Activated T-helper 1 cell treated with anti-CD3 and anti-CD28 coated beads, Interleukin-2, amount 50 U/mL, for 16 hours (primary cell): ENCODE measurements around the gene FGFBP1.
A peak's percentile ranks its signal among the peaks of the same experiment; 100 is the strongest.

Experiments
- DNase-seq, 2 donors: peaks; one replicate each; pipeline ENCODE4 v3.0.0-alpha.2; 2020; ENCODE audit warnings: low read depth in 1 of 2, low spot score in 1 of 2

The FGFBP1 gene

DNA sequence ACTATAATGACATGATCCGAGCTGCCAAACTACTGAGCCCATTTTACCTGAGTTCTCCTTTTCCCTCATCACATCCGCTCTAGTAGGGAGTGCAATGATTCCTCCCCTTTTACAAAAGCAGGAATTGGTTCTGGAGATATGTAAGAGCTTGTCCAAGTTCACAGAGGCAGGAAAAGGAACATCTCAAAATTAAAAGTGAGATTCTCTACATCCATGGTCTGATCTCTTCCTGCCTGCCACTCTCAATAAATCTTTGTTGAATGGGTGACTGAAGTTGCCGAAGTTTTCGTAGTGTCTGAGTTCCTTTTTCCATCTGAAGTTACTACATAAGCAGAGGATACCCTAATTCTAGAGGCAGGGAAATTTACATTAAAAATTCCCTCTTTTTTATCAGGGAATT is at the start of gene FGFBP1:
Gene FGFBP1, minus strand, starts transcription at position 101 of the 400 bp plus-strand sequence. CDS start 2,108 bp downstream, outside the sequence.
- DNase-seq, result no peak

DNA sequence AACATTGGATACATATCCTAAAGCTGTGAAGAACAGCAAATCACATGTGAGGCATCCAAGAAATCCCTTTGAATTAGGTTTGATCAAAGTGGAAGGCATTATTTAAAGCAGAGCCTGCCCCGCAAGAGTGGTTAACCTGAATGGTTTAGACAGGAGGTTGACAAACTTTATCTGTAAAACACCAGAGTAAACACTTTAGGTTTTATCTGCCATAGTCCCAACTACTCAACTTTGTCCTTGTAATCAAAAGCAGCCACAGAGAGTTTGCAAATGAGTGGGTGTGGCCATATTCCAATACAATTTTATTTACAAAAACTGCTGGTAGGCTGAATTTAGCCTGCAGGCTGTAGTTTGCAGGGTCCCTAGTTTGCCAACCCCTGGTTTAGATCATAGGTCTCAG is 49.7 kb upstream of the FGFBP1 start:
- DNase-seq, result no peak

DNA sequence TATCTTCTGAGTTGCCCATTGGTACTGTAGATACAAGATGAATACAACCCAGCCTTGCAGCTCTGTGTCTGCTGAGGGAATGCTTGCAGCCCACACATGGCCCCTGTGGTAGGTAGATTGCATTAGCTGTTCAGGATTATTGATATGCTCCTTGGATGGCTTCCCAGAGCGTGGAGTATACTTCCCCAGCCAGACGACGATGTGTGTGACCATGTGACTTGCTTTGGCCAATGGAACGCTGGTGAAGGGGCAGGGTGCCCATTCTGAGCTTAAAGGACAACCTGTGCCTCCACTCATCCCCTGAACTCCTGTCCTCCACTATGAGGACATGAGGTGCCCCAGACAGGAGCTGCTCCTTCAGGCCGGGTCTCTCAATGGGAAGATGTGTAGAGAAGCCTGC is 48.4 kb upstream of the FGFBP1 start:
- DNase-seq, result no peak

DNA sequence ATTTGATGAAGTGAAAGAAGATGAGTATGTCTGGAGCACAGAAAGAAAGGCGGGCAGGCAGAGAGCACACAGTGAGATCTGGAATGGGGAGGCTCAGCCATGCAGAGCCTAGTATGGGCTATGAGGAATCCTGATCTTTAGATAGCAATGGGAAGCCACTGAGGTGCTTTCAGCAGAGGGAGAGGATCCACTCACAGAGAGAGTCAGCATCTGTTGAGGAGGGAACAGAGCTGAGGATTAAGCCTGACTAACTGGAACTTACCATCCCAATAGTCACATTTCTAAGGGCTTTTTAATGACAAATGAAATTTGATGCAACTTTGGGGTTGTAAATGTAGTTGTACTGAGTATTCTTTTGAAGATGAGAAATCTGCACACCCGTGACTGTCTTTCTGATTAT is 45.1 kb upstream of the FGFBP1 start:
- DNase-seq, result no peak

DNA sequence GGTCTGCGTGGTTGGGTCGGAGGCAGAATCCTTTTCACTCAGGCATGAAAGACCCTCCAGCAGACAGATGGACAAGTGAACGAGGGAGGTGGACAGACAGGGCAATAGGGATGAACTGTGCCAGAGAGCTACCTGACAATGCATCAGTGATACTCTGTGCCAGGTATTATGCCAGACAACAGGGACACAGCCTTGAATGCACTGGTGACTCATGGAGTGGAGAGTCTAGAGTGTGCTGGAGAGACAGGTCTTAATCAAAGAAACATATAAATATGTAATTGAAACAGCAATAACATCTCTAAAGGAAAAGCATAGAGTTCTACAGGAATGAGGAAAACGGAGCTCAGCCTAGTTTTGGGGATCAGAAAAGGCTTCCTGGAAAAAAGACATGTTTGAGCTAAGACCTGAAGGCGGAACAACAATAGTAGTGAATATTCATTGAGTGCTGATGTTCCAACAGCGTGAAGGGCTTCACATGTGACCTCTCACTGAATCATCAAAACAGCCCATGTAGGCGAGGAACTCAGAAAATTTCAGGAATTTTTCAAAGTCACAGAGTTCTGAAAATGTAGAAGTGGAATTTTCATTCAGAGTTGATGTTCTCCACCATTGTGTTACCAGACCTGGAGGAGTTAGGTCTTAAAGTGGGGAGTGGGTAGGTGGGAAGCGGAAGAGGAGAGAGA is 44.4 kb upstream of the FGFBP1 start:
- DNase-seq, result no peak

DNA sequence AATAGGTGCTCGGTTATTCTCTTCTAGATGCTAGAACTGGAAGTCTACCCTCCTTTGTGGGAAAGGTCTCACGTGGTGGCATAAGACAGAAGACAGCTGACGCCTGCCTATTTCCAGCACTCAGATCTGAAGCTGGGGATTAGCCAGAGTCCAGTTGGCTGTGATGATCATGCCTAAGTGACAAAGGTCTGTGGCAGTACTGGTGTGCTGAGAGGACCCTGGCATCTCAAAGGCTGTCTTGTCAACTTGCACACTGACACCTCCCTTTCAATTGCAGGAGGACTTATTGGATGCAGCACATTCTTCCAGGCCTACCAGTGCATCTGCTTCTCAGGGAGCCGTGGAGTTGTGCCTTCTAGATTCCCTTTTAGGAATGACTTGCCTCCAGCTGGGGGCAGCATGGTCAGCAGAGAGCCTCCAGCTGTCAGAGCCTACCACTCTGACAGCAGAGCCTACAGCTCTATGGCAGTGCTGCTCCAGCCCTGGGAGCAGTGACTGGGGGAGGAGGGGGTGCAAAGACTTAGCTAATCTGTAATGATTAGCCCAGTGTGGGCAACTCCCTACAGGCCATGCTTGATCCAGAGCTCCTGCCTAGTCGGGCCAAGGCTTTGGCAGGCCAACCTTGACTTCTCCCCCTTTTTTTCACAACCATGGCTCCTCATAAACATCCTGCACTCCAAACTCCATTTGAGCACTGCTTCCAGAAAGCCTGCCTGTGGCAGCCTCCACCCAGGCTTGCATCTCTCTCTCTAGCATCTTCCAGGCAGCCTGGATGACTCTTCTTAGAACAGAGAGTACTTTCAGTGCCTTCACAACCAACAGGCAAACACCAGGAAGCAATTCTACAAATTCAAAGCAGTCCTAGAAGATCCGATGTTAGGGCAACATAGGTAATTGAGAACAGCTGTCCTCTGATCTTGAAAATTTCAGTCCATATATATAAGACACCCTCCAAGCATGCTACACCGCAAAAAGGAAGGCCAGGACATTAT is 38.2 kb upstream of the FGFBP1 start:
- no peak for DNase-seq

DNA sequence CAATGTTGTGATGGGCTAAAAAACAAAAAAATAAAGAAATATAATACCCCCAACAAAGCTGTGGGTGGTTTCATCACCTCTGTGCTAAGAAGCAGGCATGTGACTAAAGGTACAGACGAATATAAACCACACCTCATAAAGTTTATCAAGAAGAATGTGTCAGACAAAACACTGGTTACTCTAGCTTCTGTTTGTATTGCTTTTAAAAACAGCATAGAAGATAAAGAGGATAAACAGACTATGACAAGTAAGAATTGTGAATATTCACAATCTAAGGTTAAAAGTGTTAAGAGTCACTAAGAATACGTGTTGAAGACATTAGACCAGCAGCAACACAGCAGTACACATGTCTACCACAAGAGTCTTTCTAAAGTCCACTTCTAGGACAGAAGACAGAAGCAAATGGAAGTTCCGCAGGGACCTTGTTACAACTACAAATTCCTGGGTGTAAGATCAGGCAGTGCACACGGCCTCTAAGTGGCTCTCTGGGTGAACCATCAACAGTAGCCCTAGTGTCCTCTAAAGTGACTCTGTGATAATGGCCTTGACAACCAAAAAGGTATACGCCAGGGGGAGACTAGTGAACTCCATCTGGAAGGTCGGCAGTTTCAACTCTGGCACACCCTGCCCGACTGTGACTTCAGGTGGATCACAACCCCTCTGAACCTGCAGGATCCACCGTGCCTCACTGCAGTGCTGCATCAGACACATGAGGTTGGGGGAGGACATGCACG is 32.7 kb upstream of the FGFBP1 start:
- no peak for DNase-seq

DNA sequence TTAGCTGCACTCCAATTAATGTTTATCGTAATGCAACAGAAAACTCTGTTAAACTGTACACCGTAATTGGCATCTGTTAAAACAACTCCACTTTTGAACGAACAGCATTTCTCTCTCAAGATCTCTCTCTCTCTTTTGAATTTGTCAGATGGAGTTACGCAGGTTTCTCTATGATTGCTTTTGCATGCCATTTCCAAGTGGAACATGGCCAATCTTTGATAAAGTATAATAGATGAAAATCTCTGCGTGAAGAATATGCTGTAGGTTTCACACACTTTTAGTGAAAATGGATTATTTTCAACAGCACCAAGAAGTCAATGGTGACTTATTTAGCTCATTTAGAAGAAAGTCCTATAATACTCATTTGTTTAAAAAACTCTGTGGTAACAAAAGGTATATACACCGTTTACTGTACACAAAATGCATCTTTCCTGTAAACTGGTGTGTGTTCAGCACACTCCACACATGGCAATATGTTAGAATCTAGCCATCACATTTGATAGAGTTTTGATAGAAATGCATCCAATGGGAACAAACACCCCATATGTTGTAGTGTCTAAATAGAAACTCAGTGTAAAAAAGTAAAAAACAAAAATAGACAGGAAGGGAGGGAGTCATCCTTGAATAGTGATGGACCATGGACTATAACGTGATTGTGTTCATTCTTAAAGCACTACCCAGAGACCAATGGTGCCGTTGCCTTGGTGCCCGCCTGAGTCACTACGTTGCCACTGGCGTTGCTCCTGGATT is 30.2 kb upstream of the FGFBP1 start:
- no peak for DNase-seq

DNA sequence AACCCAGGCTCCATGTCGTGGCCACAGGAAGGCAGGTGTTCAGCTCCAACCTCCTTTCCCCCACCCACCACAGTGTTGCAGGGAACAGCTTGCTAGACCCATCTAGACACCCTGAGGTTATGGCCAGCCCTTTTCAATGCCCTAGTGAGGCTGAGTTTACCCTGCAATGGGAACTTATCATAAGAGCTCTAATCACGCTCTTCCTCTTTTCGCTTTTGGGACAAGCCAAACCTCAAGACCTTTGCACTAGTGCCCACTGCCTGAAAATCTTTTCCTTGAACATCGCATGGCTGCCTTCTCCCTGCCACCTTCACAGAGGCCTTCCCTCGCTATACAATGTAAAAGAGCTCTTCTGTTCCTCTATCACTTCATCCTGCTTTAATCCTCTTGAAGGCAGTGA is 26.8 kb upstream of the FGFBP1 start:
- no peak for DNase-seq

DNA sequence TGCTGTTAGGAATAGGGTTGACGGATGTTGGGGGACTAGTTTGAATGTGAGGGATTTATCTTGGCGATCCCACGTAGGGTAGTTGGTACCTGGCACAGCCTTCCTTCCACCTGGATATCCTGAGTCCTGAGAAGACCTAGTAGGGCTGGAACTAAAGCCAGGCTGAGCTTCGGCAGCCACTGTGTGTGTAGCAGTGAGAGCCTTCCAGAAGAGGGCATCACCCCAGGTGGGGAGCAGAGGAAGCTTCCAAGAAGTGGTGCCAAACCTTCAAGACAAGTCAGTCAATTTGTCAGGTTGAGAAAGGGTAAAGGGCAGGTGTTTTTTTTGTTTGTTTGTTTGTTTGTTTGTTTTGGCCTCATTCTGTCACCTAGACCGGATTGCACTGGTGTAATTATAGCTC is 25.6 kb upstream of the FGFBP1 start:
- DNase-seq, result no peak

DNA sequence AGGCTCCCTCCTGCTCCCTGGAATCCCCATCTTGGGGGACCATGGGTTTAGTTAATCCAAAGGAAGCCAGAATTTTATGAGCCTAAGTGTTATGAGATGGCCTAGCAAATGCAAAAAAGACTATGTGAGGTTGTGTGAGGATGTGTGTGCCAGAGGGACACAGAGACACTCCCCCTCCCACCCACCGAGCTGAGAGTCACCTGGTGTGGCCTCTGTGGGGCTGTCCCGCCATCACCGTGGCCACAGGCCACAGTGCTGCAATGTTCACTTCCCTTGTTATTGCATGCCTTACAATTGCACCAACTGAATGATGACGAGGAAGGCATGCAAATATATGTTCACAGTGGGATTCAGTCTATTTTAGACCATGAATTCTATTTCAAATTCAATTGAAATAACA is 25.0 kb upstream of the FGFBP1 start:
- no peak for DNase-seq

DNA sequence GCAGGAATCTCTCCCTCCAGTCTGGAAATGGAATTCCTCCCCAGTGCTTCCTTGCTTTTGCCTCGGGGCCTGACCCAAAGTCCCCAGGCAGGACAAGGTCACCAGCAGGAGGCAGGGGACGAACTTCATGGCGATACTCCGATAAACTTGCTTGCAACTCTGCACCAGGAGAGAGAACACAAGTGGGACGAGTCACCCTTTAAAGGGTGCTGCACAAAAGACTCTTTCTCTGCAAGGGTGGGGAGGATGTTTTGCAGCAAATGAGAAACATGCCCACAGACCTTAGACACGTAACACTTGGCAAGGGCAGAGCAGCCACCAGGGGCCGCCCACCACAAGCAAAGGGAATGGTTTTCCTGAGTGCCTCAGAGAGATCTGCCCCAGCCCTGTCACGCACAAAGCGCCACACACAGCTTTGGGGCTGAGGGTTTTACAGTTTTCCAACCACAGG is 24.5 kb upstream of the FGFBP1 start, which contains the start of gene FGFBP2:
Gene FGFBP2, minus strand, starts transcription at position 175 of the 451 bp plus-strand sequence. Its CDS starts 46 bp downstream, at position 129.
- no peak for DNase-seq

DNA sequence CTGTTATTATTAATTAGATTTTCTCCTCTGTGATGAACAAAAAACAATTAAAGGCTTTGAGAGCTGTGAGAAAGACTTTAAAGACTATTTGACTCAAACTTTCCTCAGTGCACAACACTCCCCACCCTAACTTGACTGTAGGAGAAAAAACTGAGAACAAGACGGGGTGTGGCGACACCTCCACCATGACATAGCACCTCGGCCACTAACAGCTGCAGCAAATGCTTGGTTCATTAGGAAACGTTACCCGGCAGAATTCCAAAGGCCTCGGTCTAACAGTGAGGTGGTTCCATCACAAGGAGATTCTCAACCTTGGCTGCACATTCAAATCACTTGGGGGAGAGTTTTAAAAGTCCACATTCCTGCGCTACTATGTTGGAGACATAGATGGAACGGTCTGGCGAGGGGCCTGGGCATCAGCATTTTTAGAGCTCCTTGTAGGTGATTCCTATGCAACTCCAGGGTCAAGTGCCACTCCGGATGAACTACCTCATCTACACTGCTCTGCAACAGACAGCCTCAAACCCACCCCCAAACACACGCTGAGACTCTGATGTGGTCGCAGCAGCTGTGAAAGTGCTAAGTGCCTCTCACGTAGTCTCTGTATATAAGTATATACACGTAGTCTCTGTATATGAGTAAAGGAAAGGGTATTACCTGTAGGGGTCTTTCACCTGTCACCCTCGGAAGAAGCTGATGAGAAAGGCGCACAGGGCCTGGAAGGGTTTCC is 23.4 kb upstream of the FGFBP1 start:
- no peak for DNase-seq

DNA sequence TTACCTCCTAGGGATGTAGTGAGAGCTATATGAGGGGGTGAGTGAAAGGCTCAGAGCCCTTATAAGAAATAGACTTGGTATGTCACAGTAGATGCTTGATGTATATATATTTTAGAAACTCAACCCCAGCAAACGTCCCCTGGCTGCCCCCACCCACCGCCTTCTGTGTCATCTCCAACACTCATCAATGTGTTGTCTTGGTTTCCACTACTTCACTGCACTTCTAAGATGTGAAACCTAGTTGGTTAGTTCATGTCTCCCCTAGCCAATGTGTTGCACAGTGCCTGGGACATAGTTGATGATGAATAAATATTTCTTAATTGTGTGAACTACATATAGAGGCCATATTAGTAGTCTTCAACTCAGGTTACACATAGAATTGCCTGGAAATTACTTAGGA is 20.0 kb upstream of the FGFBP1 start:
- no peak for DNase-seq

DNA sequence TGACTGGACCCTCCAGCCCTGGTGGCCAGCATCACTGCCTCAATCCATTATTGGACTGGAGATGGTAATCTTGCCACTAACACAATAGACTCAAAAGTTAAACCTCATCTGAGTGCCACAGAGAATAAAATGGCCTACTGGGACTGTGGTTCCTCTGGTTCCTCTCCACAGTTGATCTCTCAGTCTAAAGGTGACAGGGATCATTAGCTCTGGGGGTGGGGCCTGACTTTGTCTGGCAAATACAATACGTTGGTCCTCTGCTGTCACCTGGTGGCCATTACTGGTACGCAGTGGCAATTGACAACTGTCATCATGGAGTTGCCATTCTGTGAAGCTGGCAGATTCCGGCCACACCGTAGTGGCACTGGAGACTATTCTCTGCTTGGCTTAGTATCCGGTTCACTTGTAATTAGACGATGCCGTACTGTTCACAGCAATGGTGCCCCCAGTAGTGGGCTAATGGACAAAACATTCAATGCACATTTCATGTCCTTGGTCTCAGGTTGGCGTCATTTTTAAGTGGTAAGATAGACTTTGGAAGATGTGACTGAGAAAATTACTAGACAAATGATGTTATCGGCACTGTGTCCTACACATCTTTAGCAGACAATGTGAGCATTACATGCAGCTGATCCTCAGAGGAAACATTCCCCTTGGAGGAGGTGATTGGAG is 17.8 kb upstream of the FGFBP1 start:
- DNase-seq, result peak; percentile 41 to 48

DNA sequence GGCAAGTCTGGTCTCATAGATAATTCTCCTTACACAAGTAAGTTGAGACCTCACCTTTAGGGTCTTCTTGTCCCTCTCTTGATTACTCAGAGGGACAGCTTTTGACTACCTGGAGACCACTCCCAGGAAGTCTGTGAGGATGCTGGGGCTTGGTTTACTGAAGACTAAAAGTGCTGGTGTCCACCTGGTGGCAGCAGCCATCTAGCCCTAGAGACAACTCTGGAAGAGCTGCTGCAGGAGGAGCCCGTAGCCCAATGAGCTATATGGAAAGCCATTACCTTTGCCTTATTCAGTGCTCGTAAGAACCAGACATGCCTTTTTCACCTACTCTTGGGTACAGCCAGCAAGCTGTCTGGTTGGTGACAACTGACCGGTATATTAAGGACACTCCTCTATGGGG is 17.1 kb upstream of the FGFBP1 start:
- no peak for DNase-seq

DNA sequence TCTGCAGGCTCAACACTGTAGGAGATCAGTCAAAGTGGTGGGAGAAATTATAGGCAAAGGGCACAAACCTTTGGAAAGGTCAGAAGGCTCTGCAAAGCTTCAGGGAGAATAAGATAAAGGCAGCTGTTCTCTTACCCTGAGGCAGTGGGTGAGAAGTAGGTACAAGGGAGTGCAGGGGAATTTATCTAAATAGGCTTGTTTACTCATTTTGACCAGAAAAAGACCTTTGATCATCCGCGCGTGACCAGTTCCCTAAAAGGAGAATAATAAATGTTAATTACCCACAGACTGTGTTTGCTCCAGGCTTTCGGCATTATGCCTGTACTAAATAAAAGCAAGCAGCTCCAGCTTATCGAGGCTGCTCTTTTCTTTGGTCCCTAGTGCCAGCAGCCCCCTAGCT is 15.1 kb upstream of the FGFBP1 start:
- no peak for DNase-seq

DNA sequence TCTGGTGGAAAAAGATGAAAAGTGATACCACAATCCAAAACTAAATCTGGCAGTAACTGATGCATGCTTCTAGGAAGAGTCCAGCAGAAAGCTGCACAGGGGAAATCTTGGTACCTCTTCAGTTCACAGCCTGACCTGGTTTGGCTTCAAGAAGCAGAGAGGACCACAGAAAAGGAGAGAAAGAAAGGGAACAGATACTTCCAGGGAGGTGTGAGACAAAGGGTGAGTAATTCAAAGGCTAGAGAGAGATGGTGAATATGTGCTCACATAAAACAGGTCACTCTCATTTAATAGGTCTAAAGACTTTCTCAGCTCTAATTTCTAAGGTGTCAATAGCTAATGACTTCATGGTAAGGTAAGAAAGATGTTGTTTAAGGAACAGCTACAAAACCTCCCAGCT is 13.2 kb upstream of the FGFBP1 start:
- DNase-seq, result no peak

DNA sequence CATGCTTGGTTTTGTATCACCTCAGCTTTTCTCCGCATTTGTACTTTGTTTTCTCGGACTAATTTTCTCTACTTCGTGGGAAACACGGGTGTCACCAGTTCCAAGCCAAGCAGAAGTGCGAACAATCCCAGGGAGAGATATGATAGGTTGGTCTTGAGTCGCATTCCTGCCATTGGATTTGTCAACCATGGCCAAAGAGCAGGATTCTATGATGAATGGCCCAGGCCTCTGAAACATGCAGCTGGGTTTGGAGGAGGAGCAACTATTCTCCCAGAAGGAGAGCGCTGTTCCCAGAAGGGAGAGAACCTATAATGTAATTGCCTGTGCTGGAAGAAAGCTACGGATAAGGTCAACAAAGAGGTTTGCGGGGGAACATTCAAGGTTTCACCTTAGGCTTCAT is 10.3 kb upstream of the FGFBP1 start:
- no peak for DNase-seq

DNA sequence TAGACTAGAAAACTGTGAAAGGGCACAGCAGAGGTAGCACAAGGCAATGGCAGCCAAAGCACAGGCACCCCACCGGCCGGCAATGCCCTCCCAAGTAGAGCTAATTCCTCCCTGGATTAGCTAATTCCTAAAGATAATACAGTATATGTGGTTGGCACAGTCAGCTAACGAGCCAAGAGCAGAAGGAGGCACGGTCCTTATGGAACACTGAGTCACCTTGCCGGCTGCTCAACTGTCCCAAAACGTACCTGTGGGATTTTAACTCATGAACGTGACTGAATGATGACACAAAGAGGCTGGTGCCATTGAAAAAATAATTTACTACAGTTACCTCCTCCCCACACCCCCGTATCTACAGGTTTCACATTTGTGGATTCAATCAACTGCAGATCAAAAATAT is 9.1 kb upstream of the FGFBP1 start:
- DNase-seq, result no peak
